HG03025 (cell line): Measurements from ENCODE around the gene DUSP1.

Source experiments
- ATAC-seq: cut with Tn5 transposase; IDR thresholded peaks from one replicate; pipeline ENCODE4 v1.9.1; 2021; ENCODE audit warnings: mild to moderate bottlenecking, moderate library complexity; ENCODE audit not compliant: unreplicated experiment, low FRiP score

Gene DUSP1

GRCh38 chr5:172745838-172746237 lies 25.2 kb downstream of the DUSP1 start:
- ATAC-seq: no peak

DNA sequence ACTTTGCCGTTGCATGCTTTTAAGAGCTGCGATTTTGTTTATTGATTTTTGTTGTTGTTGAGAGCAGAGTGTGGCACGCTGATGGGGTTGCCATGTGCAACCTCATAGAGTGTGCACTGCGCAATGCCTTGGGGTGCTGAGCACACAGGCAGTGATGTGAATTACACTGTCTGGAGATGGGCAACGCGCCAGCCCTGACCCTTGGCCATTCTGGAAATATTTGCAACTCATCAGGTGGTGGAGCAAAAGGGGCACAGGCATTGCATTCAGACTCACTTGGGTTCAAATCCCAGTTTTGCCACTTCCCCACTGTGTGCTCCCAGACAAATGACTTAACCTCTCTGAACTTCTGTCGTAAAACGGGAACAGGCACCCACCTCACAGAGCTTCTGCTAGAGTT lies 25.6 kb downstream of the DUSP1 start:
- no peak for ATAC-seq

DNA sequence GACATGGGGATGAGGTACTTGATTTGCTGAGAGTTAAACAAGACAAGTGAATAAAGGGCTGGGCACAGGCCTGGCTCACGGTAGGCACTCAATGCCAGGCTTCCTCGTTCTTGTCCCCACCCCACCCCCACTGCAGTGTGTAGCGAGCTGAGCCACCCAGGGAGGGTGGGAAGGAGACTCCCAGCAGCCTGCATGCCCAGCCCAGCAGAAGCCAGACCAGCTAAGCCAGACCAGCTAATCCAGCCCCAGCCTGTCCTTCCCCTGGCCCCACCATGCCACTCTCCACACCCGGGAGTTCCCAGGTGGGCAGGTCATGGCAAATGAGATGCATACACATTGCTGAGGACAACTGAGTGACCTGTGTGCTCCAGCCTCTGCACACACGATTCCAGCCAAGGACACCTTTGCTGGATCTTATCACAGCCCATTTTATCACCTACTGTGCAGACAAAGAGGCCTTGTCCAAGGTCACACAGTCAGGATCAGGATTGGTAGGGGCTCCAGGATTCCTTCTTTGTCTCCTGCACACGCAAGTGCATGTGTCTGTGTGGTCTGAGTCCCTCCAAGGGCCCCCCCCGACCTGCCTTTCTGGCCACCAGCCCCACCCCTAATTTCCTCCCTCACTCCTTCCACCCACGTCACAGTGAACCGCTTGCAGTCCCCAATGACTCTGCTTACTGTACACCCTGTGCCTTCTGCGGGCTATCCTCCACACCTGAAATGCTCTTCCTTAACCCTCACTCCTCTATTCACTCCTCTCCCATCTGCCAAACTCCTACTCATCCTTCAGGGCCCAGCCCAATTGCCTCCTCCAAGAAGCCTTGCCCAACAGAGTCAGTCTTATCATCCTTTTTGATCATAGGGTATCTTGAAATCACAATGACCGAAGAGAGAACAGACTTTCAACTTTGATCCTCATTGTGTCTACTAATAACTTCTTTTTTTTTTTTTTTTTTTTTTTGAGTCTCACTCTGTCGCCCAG lies 26.6 kb downstream of the DUSP1 start:
- ATAC-seq: no peak

DNA sequence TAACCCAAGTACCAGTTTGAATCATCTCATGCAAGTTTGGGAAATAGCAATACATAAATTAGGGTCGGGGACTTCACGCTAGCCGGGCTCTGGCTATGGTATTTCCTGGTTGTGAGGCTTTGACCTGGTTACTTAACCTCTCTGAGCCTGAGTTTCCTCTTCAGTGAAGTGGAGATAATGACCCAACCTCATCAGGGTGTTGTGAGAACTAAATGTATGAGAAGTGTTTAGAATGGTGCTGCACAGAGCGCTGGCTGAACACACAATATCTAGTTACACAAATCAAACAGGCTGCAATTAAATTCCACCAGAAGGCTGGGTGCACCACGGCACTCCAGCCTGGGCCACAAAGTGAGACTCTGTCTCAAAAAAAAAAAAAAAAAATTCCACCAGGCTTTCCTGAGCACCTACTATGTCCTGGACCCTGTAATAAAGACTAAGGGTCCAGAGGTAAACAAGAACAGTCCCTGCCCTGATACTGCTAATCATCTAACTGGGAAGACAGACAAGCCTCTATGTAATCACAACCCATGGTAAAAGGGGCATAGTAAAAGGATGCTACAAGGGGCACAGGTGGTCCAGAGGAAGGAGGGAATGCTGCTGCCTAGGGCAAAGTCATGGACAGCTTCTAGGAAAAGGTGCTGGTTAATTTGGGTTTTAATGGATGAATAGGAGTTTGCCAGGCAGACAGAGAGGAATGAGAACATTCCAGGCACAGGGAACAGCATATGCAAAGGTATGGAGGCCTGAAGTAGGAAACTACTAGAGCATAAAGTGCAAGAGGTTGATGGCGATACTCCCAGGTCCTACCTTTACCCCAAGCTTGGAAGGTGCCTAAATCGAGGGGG lies 27.7 kb downstream of the DUSP1 start:
- ATAC-seq: no peak

GRCh38 chr5:172741206-172741582 lies 29.8 kb downstream of the DUSP1 start:
- ATAC-seq: no peak

DNA sequence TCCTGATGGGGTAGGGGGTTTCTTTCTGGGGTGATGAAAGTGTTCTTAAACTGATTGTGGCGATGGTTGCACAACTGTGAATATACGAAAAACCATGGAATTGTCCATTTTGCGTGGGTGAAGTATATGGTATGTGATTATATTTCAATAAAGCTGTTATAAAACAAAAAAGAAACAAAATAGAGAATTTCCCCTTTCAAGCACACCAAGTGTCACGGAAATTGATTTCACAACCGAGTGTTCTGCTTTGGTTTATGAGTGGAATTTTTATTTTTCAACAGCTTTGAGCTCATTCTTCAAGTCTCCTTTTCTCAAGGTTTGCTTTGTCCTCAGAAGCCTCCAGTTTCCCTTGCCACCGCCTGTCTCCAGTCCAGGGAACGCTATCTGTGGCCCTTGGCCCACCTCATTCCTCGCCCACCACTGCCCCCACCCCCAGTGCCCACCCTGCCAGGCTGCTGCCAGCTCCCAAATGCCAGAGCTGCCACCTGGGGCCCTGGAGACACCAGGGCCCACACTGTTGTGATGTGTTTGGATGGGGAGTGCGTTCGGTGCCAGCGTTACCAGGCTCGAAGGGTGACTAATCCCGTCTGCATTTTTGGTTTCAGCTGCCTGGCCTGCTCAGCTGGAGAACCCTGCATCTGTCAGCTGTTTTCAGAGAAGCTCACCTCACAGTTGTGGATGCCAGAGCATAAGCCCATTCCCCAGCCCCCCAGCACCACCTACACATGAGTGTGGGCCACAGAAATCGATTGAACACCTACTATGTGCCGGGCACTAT lies 30.4 kb downstream of the DUSP1 start:
- ATAC-seq: no peak

GRCh38 chr5:172739375-172739774 lies 31.6 kb downstream of the DUSP1 start:
- no peak for ATAC-seq

GRCh38 chr5:172736508-172737135 lies 34.4 kb downstream of the DUSP1 start:
- no peak for ATAC-seq

DNA sequence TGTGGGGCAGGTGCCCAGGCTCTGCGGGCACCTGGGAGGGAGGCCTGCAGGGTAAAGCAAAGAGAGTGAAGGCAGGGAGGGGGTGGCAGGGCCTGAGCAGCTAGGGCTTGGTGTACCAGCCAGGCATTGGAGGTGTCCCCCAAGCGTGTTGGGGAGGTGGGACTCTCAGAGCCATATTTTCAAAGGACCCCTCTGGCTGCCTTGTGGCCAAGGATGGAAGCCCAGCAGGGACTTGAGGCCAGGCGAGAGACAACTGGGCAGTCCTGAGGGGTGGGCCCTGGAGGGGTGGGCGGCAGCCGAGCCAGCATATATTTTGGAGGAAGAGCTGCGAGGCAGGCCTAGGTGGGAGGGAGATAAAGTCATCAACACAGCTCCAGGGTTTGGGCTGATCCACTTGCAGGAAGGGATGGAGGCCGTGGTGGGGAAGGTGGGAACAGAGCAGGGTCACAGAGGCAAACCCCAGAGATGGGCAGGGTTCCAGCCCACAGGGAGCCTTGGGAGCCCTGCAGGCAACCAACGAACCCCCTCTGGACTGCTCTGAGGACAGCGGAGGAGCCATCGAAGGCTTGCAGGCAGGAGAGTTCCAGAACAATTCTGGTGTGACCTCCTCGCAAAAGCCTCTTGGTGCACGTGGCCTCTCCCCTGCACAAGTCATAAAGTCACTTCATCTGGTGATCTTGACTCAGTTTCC lies 35.7 kb downstream of the DUSP1 start:
- ATAC-seq: no peak

DNA sequence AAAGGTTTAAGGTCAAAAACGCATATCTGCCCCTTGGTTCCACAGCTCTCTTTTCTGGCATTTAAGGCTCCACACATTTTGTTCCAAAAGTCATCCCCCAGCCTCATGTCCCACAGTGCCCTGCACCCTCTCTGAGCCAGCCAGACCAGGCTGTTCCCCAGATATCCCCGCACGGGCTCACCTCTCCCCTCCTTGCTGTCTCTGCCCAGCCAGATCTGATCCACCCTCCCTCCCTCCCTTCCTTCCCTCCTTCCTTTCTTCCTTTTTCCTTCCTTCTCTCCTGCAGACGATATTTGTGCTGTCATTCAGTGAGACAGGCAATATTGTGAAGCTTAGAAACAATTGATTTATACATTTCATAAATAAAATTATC lies 37.0 kb downstream of the DUSP1 start:
- no peak for ATAC-seq

DNA sequence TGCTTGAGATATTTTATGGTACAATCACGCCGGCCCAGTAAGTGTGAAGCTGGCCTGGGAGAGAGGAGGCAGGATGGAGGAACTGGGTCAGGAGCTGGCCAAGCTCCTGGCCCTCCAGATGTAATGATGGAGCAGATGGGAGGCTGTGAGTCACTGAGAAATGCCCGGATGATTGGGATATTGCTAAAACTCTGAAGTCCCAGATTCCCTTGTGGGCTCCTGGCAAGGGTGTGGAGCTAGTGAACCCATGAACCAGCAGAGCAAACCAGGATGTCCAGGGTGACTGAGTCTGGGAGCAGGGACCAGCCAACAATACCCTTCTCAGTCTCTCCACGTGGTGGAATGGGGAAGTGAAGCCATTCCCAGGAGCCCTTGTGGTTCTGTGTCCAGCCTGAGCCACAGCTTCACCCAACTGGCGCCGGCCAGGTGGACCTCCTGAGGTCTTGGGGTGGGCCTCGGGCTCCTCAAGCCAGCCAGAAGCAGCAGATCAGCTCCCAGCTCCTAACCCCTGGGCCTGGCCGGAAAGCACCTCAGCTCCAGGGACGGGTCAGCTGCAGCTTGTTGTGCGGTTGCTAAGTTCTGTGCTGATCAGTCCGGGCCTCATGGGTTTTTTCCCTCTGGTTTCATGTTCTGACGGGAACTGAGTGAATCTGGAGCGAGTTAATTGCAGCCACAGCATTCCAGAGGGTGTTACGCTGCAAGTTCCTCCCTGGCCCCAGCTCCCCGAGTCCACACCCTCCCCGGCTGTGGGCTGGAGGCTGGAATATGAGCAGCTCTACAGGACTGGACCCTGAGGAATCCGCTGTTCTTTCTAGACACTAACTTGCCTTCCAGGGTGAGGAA lies 37.6 kb downstream of the DUSP1 start:
- ATAC-seq: no peak

DNA sequence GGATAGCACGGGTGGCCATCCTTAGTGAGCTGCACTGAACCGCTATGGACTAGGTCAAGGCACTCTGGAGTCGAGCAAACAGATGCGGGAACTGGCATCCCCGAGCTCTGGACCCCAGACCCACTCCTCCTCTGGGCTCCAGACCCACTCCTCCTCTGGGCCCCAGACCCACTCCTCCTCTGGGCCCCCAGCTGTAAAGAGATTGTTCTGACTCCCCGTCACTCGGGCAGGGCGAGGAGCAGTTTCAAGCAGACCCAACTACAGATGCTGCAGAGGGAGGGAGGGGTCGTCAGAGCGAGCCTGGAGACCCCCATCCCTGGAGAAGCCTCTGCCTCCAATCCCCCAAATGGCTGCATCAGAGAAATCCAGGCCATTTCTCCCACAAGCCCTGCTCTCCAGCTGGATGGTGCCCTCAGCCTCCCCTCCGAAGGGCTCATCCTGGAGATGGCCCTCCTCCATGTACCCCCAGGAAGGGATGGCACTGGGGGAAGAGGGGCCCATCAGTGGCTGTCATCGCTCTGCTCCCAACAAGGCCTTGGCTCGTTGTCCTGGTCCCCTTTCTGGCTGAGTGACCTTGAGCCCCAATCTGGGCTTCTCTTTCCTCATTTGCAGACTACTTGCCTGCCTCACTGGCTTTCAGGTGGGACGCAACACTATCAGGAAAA lies 38.7 kb downstream of the DUSP1 start:
- no peak for ATAC-seq

DNA sequence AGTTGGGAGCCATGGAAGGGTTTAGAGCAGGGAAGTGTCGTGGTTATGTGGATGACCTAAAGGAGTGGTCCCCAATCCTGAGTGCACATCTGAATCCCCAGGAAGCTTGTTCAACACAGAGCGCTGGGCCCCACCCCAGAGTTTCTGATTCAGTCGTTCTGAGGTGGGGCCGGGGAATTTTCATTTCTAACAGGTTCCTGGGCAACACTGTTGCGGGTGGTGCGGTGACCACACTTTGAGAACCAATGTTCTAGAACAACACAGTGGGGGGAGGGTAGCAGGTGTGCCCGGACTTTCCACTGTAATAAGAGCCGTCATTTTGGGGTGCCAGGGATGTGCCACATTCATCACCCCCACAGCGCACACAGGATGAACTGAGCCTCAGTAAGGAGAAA lies 39.3 kb downstream of the DUSP1 start:
- no peak for ATAC-seq

DNA sequence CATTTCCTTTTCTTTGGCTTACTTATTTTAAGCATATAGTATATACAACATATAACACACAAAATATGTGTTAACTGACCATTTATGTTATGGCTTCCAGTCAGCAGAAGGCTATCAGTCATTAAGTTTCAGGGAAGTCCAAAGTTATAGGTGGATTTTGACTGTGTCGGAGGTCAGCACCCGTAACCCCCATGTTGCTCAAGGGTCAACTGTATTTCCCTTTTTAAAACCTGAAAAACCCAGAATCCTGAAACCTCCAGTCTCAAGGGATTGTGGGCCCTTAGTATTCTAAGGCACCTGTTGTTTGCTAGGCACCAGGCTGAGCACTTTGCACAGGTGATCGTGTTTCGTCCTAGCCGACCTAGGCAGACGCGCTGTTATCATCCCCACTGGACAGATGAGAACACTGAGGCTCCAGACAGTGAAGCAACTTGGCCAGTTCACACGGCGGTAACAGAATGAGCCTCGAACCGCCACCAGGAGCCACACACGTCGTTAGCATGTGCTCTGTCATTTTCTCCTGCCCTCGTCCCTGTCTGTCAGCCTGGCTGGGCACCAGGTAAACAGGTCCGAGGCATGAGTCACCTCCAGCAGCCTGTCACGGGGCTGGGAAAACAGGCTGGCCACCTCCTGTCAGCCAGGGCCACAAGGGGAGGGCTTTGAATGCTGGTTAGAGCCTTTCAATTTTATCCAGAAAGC lies 39.9 kb downstream of the DUSP1 start:
- no peak for ATAC-seq

DNA sequence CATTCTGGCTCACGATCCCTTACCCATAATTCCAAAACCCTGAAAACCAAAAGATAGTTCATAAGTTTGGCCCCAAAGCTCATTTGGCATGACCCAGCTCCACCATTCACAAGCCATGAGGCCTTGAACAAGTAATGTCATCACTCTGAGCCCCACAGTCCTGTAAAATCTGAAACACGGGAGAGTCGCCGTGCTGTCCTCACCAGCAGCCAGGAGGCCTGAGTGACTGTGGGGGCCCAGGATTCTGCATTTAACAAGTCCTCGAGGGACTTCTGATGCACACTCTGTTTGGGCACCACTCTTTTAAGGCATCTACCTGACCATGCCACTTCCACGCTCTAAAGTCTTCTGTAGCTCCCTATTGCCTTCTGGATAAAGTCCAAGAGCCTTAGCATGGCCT lies 40.8 kb downstream of the DUSP1 start:
- ATAC-seq: no peak

DNA sequence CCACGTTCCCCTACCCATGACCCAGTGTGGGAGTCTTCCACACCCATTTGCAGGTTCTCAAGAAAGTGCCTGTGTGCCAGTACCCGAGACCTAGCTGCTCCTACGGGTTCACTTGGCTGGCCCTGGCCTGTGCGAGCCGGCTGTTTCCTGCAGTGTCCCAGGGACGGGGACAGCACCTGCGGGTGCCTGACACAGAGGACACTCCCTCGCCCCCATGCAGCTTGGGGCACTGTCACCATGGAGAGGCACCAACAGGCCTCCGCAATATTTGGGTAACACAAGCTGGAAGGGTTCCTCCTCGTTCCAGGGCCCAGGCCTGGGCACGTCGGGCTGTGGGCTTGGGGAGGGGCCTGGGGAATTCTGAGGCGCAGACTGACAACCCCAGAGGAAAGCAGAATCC lies 41.4 kb downstream of the DUSP1 start:
- no peak for ATAC-seq

DNA sequence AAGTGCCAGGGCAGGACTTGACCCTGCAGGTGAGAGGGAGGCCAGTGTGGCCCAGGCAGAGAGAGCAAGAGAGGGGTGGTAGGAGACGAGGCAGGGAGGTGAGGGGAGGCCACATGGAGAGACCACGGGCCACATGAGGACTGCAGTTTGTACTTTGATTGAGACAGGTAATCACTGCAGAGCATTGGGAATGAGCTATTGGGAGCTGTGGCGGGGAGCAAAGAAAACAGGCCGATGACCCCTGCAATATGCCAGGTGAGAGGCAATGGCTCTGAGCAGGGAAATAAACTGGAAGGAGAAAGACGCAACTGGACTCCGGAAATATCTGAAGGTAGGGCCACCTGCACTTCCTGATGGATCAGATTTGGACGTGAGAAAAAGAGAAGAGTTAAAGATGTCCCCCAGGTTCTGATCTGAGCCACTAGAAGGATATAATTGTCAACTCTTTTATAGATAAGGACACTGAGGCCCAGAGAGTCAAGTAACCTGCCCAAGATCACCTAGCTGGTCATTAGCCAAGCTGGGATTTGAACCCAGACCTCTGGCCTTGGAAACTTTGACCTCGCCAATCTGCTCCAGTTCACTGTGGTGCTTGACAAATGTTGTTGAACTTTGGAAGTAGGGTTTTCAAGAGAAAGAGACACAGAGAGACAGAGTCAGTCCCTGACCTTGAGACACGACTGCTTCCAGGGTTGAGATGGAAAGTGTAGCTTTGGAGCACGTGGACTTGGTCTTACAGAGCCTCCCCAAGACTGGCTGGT lies 42.3 kb downstream of the DUSP1 start:
- ATAC-seq: no peak
